WTC11 (cell line): ENCODE data around the gene FMN2. TPM values are rescaled to one million over a fixed set of nuclear protein-coding genes. Genes with fewer than 3 reads are reported as not detected.

Experiments used
- ATAC-seq: fragments of 200-7000 bp; cut with Tn5 transposase; 2 replicates; pipeline ENCODE4 v1.10.0; 2021; ENCODE audit warnings: mild to moderate bottlenecking, moderate library complexity
- CTCF ChIA-PET: fragments of 300-600 bp; sonication (Branson Sonifier 250); formaldehyde crosslinking; loops from one replicate; lab custom pipeline; 2021; ENCODE audit warnings: antibody characterized with exemption; lab: Charles Lee
- POLR2A ChIA-PET: fragments of 350-600 bp; sonication (Branson Sonifier 250); formaldehyde crosslinking; loops from one replicate; lab custom pipeline; 2021; ENCODE audit warnings: antibody characterized with exemption; lab: Charles Lee
- DNase-seq: peaks from one replicate; pipeline ENCODE4 v3.0.0; 2021; ENCODE audit warnings: low spot score
- H3K27ac Mint-ChIP-seq: 2 replicates; pipeline ENCODE4 v1.8.0; 2021; ENCODE audit warnings: mixed read lengths
- H3K27me3 Mint-ChIP-seq: 2 replicates; pipeline ENCODE4 v1.8.0; 2021; ENCODE audit warnings: low read depth, mild to moderate bottlenecking, moderate library complexity, mixed read lengths
- H3K36me3 Mint-ChIP-seq: 2 replicates; pipeline ENCODE4 v1.8.0; 2021; ENCODE audit warnings: mixed read lengths
- H3K4me1 Mint-ChIP-seq: 2 replicates; pipeline ENCODE4 v1.8.0; 2022; ENCODE audit warnings: mixed read lengths
- H3K4me3 Mint-ChIP-seq: 2 replicates; pipeline ENCODE4 v1.8.0; 2021; ENCODE audit warnings: mild to moderate bottlenecking, moderate library complexity, mixed read lengths
- H3K9me3 Mint-ChIP-seq: 2 replicates; pipeline ENCODE4 v1.8.0; 2021; ENCODE audit warnings: mixed read lengths
- AFF4 ChIP-seq: sonication (generic); formaldehyde crosslinking; IDR thresholded peaks from 2 replicates; pipeline ENCODE4 v1.8.1; 2023; ENCODE audit warnings: mild to moderate bottlenecking, missing genetic modification reagents, borderline replicate concordance
- ATF1 ChIP-seq: sonication (generic); formaldehyde crosslinking; IDR thresholded peaks from 2 replicates; pipeline ENCODE4 v1.8.1; 2023; ENCODE audit warnings: mild to moderate bottlenecking, moderate library complexity, missing genetic modification reagents
- ETV6 ChIP-seq: sonication (generic); formaldehyde crosslinking; IDR thresholded peaks from 2 replicates; pipeline ENCODE4 v1.8.1; 2022; ENCODE audit warnings: mild to moderate bottlenecking, missing genetic modification reagents
- FOXJ3 ChIP-seq: sonication (generic); formaldehyde crosslinking; IDR thresholded peaks from 2 replicates; pipeline ENCODE4 v1.9.0; 2021; ENCODE audit warnings: missing genetic modification reagents, mild to moderate bottlenecking, borderline replicate concordance
- GABPB1 ChIP-seq: sonication (generic); formaldehyde crosslinking; IDR thresholded peaks from 2 replicates; pipeline ENCODE4 v1.8.1; 2023; ENCODE audit warnings: mild to moderate bottlenecking, missing genetic modification reagents
- HMGA2 ChIP-seq: fragments of 250-450 bp; sonication (Bioruptor Pico); IDR thresholded peaks from 2 replicates; pipeline ENCODE4 v1.4.0; 2021; ENCODE audit warnings: mild to moderate bottlenecking, moderate library complexity
- IRF2 ChIP-seq: sonication (generic); formaldehyde crosslinking; IDR thresholded peaks from 2 replicates; pipeline ENCODE4 v1.8.0; 2022; ENCODE audit warnings: low read depth, missing genetic modification reagents, borderline replicate concordance
- JUN ChIP-seq: sonication (generic); formaldehyde crosslinking; IDR thresholded peaks from 2 replicates; pipeline ENCODE4 v1.8.0; 2023; ENCODE audit warnings: mild to moderate bottlenecking, missing genetic modification reagents
- MXD4 ChIP-seq: fragments of 250-450 bp; sonication (Bioruptor Pico); IDR thresholded peaks from 2 replicates; pipeline ENCODE4 v1.8.0; 2021; ENCODE audit warnings: mild to moderate bottlenecking, moderate library complexity, borderline replicate concordance
- NFYB ChIP-seq: sonication (generic); formaldehyde crosslinking; conservative IDR thresholded peaks from 2 replicates; pipeline ENCODE4 v1.8.0; 2022; ENCODE audit warnings: low read depth, missing genetic modification reagents
- OVOL2 ChIP-seq: fragments of 250-450 bp; sonication (Bioruptor Pico); IDR thresholded peaks from 2 replicates; pipeline ENCODE4 v1.9.0; 2021; ENCODE audit warnings: mild to moderate bottlenecking, borderline replicate concordance
- RELA ChIP-seq: sonication (generic); formaldehyde crosslinking; IDR thresholded peaks from 2 replicates; pipeline ENCODE4 v1.8.1; 2022; ENCODE audit warnings: missing genetic modification reagents, mild to moderate bottlenecking, borderline replicate concordance
- SMAD3 ChIP-seq: sonication (generic); formaldehyde crosslinking; IDR thresholded peaks from 2 replicates; pipeline ENCODE4 v1.8.0; 2022; ENCODE audit warnings: missing genetic modification reagents, mild to moderate bottlenecking, borderline replicate concordance
- ZNF121 ChIP-seq: sonication (generic); formaldehyde crosslinking; IDR thresholded peaks from 2 replicates; pipeline ENCODE4 v1.8.0; 2023; ENCODE audit warnings: missing genetic modification reagents
- ZNF138 ChIP-seq: sonication (generic); formaldehyde crosslinking; conservative IDR thresholded peaks from 2 replicates; pipeline ENCODE4 v1.8.1; 2022; ENCODE audit warnings: mild to moderate bottlenecking, moderate library complexity, missing genetic modification reagents
- ZNF317 ChIP-seq: sonication (generic); formaldehyde crosslinking; IDR thresholded peaks from 2 replicates; pipeline ENCODE4 v1.8.1; 2023; ENCODE audit warnings: low read depth, mild to moderate bottlenecking, moderate library complexity, missing genetic modification reagents, borderline replicate concordance
- ZNF532 ChIP-seq: fragments of 250-450 bp; sonication (Bioruptor Pico); IDR thresholded peaks from 2 replicates; pipeline ENCODE4 v1.9.0; 2021; ENCODE audit warnings: mild to moderate bottlenecking, borderline replicate concordance
- total RNA-seq: library from RNA; stranded (reverse); gene quantifications from 3 replicates; pipeline ENCODE4 v1.2.3, GENCODE V29; 2021
- TF ChIP-seq, protein P1 (sequence below): sonication (generic); formaldehyde crosslinking; IDR thresholded peaks from 2 replicates; pipeline ENCODE4 v1.8.0; 2022; ENCODE audit warnings: mild to moderate bottlenecking, missing genetic modification reagents
- TF ChIP-seq, protein P2 (sequence below): sonication (generic); formaldehyde crosslinking; IDR thresholded peaks from 2 replicates; pipeline ENCODE4 v1.8.0; 2022; ENCODE audit warnings: missing genetic modification reagents

The FMN2 gene
- total RNA-seq, 1 experiment from 2014 or later = 1.8 TPM

- ChIA-PET POLR2A (no interaction called here), CTCF (no interaction called here)
- Mint-ChIP-seq H3K4me1 (no peaks in the 10 kb centered on the region; the same call in 1 of the 2 replicates), H3K36me3 (no peaks in the 10 kb centered on the region), H3K9me3 (no peaks in the 10 kb centered on the region), H3K27ac (no peak overlapping the region), H3K27me3 (no peaks in the 10 kb centered on the region)
- no peak for DNase-seq
- ATAC-seq = no peak
- TF ChIP-seq, protein P1, sequence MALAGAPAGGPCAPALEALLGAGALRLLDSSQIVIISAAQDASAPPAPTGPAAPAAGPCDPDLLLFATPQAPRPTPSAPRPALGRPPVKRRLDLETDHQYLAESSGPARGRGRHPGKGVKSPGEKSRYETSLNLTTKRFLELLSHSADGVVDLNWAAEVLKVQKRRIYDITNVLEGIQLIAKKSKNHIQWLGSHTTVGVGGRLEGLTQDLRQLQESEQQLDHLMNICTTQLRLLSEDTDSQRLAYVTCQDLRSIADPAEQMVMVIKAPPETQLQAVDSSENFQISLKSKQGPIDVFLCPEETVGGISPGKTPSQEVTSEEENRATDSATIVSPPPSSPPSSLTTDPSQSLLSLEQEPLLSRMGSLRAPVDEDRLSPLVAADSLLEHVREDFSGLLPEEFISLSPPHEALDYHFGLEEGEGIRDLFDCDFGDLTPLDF (CRISPR knock-in tag) = no peak
- TF ChIP-seq ZNF532 (no peak), JUN (CRISPR knock-in tag) (no peak), NFYB (CRISPR knock-in tag) (no peak), OVOL2 (CRISPR knock-in tag) (no peak), AFF4 (CRISPR knock-in tag) (no peak), ETV6 (no peak), IRF2 (CRISPR knock-in tag) (no peak), ZNF138 (CRISPR knock-in tag) (no peak), SMAD3 (CRISPR knock-in tag) (no peak), RELA (CRISPR knock-in tag) (no peak), ATF1 (no peak), GABPB1 (CRISPR knock-in tag) (no peak), HMGA2 (no peak), ZNF317 (CRISPR knock-in tag) (no peak), FOXJ3 (no peak), MXD4 (CRISPR knock-in tag) (no peak), ZNF121 (no peak)
- TF ChIP-seq, protein P2, sequence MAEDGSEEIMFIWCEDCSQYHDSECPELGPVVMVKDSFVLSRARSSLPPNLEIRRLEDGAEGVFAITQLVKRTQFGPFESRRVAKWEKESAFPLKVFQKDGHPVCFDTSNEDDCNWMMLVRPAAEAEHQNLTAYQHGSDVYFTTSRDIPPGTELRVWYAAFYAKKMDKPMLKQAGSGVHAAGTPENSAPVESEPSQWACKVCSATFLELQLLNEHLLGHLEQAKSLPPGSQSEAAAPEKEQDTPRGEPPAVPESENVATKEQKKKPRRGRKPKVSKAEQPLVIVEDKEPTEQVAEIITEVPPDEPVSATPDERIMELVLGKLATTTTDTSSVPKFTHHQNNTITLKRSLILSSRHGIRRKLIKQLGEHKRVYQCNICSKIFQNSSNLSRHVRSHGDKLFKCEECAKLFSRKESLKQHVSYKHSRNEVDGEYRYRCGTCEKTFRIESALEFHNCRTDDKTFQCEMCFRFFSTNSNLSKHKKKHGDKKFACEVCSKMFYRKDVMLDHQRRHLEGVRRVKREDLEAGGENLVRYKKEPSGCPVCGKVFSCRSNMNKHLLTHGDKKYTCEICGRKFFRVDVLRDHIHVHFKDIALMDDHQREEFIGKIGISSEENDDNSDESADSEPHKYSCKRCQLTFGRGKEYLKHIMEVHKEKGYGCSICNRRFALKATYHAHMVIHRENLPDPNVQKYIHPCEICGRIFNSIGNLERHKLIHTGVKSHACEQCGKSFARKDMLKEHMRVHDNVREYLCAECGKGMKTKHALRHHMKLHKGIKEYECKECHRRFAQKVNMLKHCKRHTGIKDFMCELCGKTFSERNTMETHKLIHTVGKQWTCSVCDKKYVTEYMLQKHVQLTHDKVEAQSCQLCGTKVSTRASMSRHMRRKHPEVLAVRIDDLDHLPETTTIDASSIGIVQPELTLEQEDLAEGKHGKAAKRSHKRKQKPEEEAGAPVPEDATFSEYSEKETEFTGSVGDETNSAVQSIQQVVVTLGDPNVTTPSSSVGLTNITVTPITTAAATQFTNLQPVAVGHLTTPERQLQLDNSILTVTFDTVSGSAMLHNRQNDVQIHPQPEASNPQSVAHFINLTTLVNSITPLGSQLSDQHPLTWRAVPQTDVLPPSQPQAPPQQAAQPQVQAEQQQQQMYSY (CRISPR knock-in tag) = no peak
- TF ChIP-seq, all 79 proteins: peak for 0
- H3K4me3 Mint-ChIP-seq = no peak overlapping the region
Measured at GRCh38 chr1:240394353-240394752, 302.7 kb downstream of the FMN2 start.
